HG03342 (cell line): ENCODE data around the gene ADRA2C.

Experiments used
- ATAC-seq: cut with Tn5 transposase; IDR thresholded peaks from one replicate; pipeline ENCODE4 v1.9.1; 2021; ENCODE audit warnings: mild to moderate bottlenecking, moderate library complexity; ENCODE audit not compliant: unreplicated experiment

The ADRA2C gene

GRCh38 chr4:3732076-3733028, 33.8 kb upstream of the ADRA2C start:
- no peak for ATAC-seq

- ATAC-seq = no peak
Measured at GRCh38 chr4:3733195-3733594, 33.0 kb upstream of the ADRA2C start.

- no peak for ATAC-seq
Measured at GRCh38 chr4:3735196-3735595, 31.0 kb upstream of the ADRA2C start.

GRCh38 chr4:3736290-3736689, 29.9 kb upstream of the ADRA2C start:
- no peak for ATAC-seq

GRCh38 chr4:3736806-3737205, 29.4 kb upstream of the ADRA2C start:
- no peak for ATAC-seq

GRCh38 chr4:3739577-3739976, 26.6 kb upstream of the ADRA2C start:
- ATAC-seq = no peak

GRCh38 chr4:3740256-3740655, 25.9 kb upstream of the ADRA2C start:
- no peak for ATAC-seq

GRCh38 chr4:3741217-3742011, 24.8 kb upstream of the ADRA2C start:
- no peak for ATAC-seq

- ATAC-seq = no peak
Measured at GRCh38 chr4:3742610-3743009, 23.6 kb upstream of the ADRA2C start.

- no peak for ATAC-seq
Measured at GRCh38 chr4:3744232-3744631, 22.0 kb upstream of the ADRA2C start.

- no peak for ATAC-seq
Measured at GRCh38 chr4:3744901-3745300, 21.3 kb upstream of the ADRA2C start.

GRCh38 chr4:3745886-3746656, 20.1 kb upstream of the ADRA2C start:
- no peak for ATAC-seq

- ATAC-seq = no peak
Measured at GRCh38 chr4:3746701-3747580, 19.2 kb upstream of the ADRA2C start.

GRCh38 chr4:3747581-3747904, 18.6 kb upstream of the ADRA2C start:
- ATAC-seq = no peak

- ATAC-seq = no peak
Measured at GRCh38 chr4:3748136-3748898, 17.9 kb upstream of the ADRA2C start.

- no peak for ATAC-seq
Measured at GRCh38 chr4:3749081-3749480, 17.1 kb upstream of the ADRA2C start.

- no peak for ATAC-seq
Measured at GRCh38 chr4:3750334-3750733, 15.9 kb upstream of the ADRA2C start.

GRCh38 chr4:3752022-3752421, 14.2 kb upstream of the ADRA2C start:
- no peak for ATAC-seq

GRCh38 chr4:3753726-3754412, 12.3 kb upstream of the ADRA2C start:
- ATAC-seq = no peak
